SK-N-MC (cell line): ENCODE measurements around the gene EHD4.

Experiments
- EZH2 ChIP-seq: fragments of 200-600 bp; sonication (generic); IDR thresholded peaks from one replicate; pipeline ENCODE4 v1.6.1; 2017; ENCODE audit warnings: antibody characterized with exemption
- POLR2AphosphoS5 ChIP-seq: IDR thresholded peaks from 2 replicates; pipeline ENCODE4 v1.6.1; 2012; ENCODE audit warnings: mild to moderate bottlenecking, low read depth, low read length, borderline replicate concordance

DNA sequence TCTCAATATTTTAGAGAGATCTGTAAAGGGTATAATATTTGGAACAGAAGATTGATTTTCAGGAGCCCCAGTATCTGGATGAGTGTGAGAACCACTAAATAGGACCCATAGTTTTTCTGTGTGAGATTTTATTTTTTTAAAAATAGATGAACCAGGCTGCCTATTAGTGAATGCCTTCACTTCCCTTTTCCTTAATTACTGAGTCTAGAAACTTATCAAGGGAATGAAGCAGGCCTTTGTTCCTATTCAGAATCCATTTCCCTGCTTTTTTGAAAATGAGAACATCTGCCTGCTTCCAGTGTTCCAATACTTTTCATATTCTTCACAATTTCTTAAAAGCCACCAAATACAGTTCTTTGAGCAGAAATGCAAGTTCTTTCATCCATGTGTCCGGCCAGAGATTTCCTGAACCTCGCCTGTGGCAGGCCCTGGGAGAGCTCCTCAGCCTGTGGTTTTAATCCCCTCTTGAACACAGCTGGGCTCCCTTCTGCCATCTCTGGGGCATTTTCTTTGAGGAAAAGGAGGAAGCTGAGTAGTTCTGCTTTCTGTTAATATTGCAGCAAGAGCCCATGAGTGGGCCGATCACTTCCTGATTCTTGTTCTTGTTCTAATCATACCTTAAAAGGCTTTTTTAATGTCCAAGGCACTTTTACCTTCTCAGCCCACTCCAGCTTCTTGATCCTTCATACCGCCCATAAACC, 4.7 kb downstream of the EHD4 start:
- TF ChIP-seq EZH2 (no peak), POLR2AphosphoS5 (no peak)
